Muscle of leg (tissue), 11 donors: Measurements from ENCODE around the gene CDK5RAP2. TPM values are rescaled to one million over a fixed set of nuclear protein-coding genes. Genes with fewer than 3 reads are reported as not detected.

Experiments used
- DNase-seq: peaks from one replicate; pipeline ENCODE4 v3.0.0; 2013
- H3K27ac ChIP-seq: one replicate; pipeline ENCODE4 v1.5.1; 2013; ENCODE audit warnings: mild to moderate bottlenecking, low read length, control low read depth
- H3K27me3 ChIP-seq: one replicate; pipeline ENCODE4 v1.6.1; 2013; ENCODE audit warnings: low read length; ENCODE audit not compliant: control insufficient read depth, insufficient read depth
- H3K36me3 ChIP-seq: one replicate; pipeline ENCODE4 v1.6.1; 2013; ENCODE audit warnings: low read length; ENCODE audit not compliant: control insufficient read depth, insufficient read depth
- H3K4me1 ChIP-seq: one replicate; pipeline ENCODE4 v1.6.1; 2013; ENCODE audit warnings: low read length; ENCODE audit not compliant: control insufficient read depth, insufficient read depth
- H3K4me3 ChIP-seq: one replicate; pipeline ENCODE4 v1.5.1; 2013; ENCODE audit warnings: low read length, control low read depth
- H3K9me3 ChIP-seq: replicated peaks from 2 replicates; pipeline ENCODE4 v1.6.1; 2013; ENCODE audit warnings: low read depth, low read length; ENCODE audit not compliant: control insufficient read depth
- WGBS: methylation state at CpG from one replicate; pipeline ENCODE4 v1.1.5; 2013; ENCODE audit warnings: missing lambda C conversion rate; ENCODE audit not compliant: insufficient coverage; 5-methylcytosine and 5-hydroxymethylcytosine counted together
- polyA plus RNA-seq, 8 donors: library from polyadenylated mRNA; unstranded; fragments of 120-200 nt; gene quantifications; one replicate each; pipeline versions ENCODE4 v1.2.1 to v1.2.3, GENCODE V29; 2013; ENCODE audit warnings: inconsistent platforms in 1 of 8, low replicate concordance in 1 of 8; ENCODE audit not compliant: insufficient read length in 8 of 8, insufficient read depth in 1 of 8
- total RNA-seq: library from RNA; stranded (reverse); fragments of 120-200 nt; gene quantifications from one replicate; pipeline ENCODE4 v1.2.4, GENCODE V29; 2013

The CDK5RAP2 gene
- total and polyA plus RNA-seq, 9 donors, result 36.8 to 55.1 (median 44.5) TPM

DNA sequence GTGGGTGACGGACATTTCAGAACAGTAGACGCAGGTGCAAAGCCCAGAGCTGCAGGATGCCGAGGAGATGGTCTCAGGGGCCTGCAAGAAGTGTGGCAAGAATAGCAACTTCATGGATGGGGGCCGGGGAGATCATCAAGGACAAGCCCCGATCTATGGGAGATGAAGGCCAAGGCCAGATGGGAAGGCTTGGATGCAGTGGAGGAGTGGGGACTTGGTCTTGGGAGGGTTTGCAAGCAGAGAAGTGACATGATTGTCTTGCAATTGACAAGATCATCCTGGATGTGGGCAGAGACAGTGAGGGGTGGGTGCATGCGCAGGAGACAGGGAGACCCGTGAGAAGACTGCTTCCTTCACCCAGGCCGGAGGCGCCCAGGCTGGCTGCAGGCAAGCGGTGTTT, 198.1 kb downstream of the CDK5RAP2 start:
- WGBS, result 83% methylated on average over 10 of the region's 10 CpGs
- Histone ChIP-seq H3K27me3 (peaks cover 2% of the 10 kb centered on the region), H3K4me3 (no peak overlapping the region), H3K9me3 (peaks cover 11% of the 10 kb centered on the region), H3K4me1 (peaks cover 16% of the 10 kb centered on the region), H3K36me3 (no peaks in the 10 kb centered on the region), H3K27ac (no peak overlapping the region)
- DNase-seq, result no peak

DNA sequence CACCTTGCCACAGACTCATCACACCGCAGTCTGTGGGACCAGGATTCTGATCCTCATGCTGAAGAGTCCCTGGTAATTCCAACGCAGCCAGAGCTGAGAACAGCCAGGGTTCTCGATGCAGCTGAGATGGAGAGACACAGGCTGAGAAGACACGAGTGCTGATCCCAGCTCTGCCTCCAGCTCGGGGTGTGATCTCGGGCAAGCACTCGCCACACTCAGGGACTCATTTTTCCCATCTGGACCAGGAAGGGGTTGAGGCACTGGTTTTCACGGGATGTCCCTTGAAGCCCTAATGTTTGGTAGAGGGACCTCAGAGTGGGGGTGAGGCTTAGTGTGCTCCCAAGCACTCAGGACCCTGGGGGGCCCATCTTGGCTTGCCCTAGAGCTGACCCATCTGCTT, 200.4 kb downstream of the CDK5RAP2 start:
- Histone ChIP-seq H3K9me3 (peaks cover 11% of the 10 kb centered on the region), H3K27ac (no peak overlapping the region), H3K27me3 (peaks cover 2% of the 10 kb centered on the region), H3K36me3 (no peaks in the 10 kb centered on the region), H3K4me1 (peaks cover 10% of the 10 kb centered on the region), H3K4me3 (no peak overlapping the region)
- whole genome bisulfite sequencing, result 95% methylated on average over 8 of the region's 8 CpGs
- no peak for DNase-seq

DNA sequence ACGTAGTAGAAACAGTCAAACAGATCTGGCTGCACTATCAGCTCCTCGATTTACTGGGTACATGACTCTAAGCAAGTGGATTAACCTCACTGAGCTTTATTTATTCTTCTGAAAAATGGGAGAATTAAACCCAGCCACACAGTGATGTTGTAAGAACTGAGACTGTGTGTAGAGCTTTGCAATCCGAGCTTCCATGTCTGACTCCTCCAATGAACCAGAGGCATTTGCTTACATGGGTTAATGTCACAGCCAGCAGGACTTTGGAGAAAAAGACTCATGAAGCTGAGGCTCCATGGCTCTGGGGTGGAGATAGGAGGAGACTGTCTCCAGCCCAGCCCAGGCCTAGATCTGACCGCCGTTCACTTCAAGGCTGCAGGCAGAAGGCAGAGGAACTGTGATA, 201.3 kb downstream of the CDK5RAP2 start:
- WGBS, result 100% methylated on average over 3 of the region's 5 CpGs
- no peak for DNase-seq
- peaks cover 2% of the 10 kb centered on the region for H3K27me3 ChIP-seq
- peaks cover 11% of the 10 kb centered on the region for H3K9me3 ChIP-seq
- peaks cover 2% of the 10 kb centered on the region for H3K4me1 ChIP-seq
- no peak overlapping the region for H3K27ac ChIP-seq
- H3K36me3 ChIP-seq, result no peaks in the 10 kb centered on the region
- H3K4me3 ChIP-seq, result no peak overlapping the region

DNA sequence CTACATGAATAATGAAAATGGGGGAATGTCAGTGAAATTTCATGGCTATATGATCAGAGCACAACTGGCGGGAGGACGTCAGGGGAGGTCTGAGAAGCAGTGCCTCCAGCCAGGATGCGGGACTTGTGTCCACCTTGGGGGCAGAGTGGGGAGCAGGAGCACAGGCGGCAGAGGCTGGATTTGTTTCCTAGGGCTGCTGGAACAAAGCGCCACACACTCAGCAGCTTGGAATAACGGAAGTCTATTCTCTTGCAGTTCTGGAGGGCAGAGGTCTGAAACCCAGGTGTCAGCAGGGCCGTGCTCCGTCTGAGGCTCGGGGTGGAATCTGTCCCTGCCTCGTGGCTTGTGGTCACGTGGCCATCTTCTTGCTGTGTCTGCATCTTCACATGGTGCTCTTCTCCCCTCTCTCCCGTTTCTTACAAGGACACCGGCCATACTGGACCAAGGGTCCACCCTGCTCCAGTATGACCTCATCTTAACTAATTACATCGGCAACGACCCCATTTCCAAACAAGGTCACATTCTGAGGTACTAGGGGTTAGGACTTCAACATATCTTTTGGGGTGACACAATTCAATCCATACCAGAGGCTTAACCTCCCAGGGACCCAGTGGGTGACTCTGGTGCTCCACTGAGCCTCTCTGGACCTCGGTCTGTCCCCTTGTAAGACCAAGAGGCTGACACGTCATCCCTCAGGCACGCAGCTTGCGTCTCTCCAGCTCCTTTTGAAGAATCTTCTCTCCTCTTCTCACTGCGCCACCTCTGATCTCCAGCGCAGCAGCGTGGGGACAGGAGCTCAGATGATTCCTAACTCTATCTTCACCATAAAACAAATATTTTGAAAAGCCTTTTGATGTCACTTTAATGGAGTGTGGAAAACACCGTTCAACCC, 202.5 kb downstream of the CDK5RAP2 start:
- H3K4me3 ChIP-seq, result no peak overlapping the region
- peaks cover 11% of the 10 kb centered on the region for H3K9me3 ChIP-seq
- 82% methylated on average over 16 of the region's 23 CpGs for WGBS
- no peaks in the 10 kb centered on the region for H3K4me1 ChIP-seq
- H3K36me3 ChIP-seq, result no peaks in the 10 kb centered on the region
- DNase-seq, result no peak
- H3K27ac ChIP-seq, result no peak overlapping the region
- H3K27me3 ChIP-seq, result peaks cover 2% of the 10 kb centered on the region

DNA sequence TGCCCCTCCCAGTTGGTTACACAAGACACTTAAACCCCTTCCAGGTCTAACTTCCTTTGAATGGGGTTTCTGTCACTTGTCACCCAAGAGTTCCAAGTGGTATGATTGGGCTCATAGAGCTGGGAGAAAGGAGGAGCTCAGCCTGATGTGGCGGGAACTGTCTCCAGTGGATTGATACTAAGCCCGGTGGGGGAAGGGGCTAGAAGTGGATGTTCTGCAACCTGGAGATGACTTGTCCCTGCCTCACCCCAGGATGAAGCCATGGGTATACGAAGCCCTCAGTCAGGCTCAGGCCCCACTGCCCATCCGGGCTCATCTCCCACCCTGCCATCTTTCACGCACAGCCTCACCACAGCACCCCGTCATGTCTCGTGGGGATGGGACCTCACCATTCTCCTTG, 203.9 kb downstream of the CDK5RAP2 start:
- Histone ChIP-seq H3K36me3 (no peaks in the 10 kb centered on the region), H3K9me3 (peaks cover 11% of the 10 kb centered on the region), H3K27ac (no peak overlapping the region), H3K4me3 (no peak overlapping the region), H3K4me1 (no peaks in the 10 kb centered on the region), H3K27me3 (peaks cover 2% of the 10 kb centered on the region)
- DNase-seq, result no peak
- whole genome bisulfite sequencing, result 95% methylated on average over 6 of the region's 7 CpGs

DNA sequence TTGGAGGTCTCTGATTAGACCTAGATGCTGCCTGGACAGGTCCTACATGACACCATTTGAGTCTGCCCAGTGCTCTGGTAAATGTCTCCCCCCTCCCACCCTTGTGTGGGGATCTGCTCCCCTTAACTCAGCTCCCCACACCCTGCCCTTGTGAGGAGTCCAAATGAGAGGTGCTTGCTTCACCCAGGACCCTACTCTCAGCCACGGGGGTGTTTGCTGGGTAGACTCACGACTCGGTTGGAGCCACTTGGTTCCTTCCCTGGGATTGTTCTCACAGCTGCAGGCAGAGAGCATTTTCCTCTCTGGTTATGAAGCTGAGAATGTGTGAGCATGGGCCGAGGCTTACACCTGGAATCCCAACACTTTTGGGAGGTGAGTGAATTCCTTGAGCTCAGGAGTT, 204.7 kb downstream of the CDK5RAP2 start:
- WGBS, result no CpG with 5 or more reads among the region's 4 CpGs

DNA sequence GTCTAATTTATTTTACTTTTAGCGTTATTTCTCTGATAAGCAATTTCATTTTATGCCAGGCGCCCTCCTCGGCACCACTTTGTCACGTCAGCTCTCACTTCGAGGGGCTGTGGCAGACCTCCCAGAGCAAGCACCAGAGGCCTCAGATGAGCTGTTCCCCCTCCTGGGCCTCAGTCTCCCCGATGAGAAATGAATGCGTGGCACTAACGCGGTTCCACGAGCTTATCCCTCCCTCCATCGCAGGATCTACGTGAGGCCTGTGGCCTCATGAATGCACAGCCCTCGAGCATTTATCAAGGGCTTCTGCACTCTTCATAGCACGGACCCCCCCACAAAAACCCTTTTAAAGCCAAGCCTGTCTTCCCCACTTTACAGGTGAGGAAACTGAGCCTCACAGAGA, 205.2 kb downstream of the CDK5RAP2 start:
- Histone ChIP-seq H3K4me1 (no peaks in the 10 kb centered on the region), H3K27ac (no peak overlapping the region), H3K4me3 (no peak overlapping the region), H3K9me3 (peaks cover 8% of the 10 kb centered on the region), H3K27me3 (peaks cover 2% of the 10 kb centered on the region), H3K36me3 (no peaks in the 10 kb centered on the region)
- DNase-seq, result no peak
- WGBS, result 90% methylated on average over 12 of the region's 14 CpGs

More for the DNA sequence above, 204.7 kb downstream of the CDK5RAP2 start:
- DNase-seq, result no peak
- H3K4me1 ChIP-seq, result no peaks in the 10 kb centered on the region
- H3K4me3 ChIP-seq, result no peak overlapping the region
- H3K36me3 ChIP-seq, result no peaks in the 10 kb centered on the region
- no peak overlapping the region for H3K27ac ChIP-seq
- peaks cover 11% of the 10 kb centered on the region for H3K9me3 ChIP-seq
- peaks cover 2% of the 10 kb centered on the region for H3K27me3 ChIP-seq

DNA sequence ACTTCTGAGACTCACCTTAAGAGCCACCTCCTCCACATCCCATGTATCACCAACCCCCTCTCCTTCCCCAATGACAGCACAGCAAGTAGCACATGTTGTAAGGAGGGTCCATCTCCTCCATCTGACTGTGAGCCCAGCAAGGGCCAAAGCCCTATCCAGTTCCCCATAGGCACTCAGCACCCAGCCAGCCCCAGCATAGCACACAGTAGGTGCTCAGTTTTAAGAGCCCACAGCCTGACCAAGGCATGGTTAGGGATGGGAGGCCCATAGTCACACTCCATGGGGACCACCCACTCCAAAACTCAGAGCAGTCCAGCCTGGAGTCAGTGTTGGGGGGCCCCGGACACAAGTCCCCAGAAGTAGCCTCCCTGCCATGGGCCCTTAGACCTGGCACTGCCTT, 205.7 kb downstream of the CDK5RAP2 start:
- Histone ChIP-seq H3K9me3 (peaks cover 2% of the 10 kb centered on the region), H3K27me3 (peaks cover 2% of the 10 kb centered on the region), H3K4me1 (no peaks in the 10 kb centered on the region), H3K27ac (no peak overlapping the region), H3K4me3 (no peak overlapping the region), H3K36me3 (no peaks in the 10 kb centered on the region)
- 100% methylated on average over 1 of the region's 1 CpG for WGBS
- DNase-seq, result no peak

DNA sequence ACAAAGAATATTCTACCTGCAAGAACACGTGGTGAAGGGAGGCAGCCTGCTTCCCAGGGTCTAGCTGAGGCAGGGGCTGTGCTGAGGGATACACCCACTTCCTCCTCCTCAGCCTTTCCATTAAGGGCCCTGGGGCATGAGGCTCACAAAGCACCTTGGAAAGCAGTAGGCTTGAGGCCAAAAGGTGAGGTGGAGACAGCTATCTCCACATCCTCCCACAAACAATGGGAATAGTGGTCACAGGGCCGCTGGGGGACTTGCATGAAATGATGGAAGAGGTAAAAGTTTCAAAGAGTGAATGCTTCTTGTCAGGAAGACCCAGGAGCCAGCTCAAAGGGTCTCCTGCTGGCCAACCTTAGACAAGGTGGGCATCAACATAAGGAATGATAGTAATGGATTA, 207.9 kb downstream of the CDK5RAP2 start:
- Histone ChIP-seq H3K4me1 (no peaks in the 10 kb centered on the region), H3K27ac (no peak overlapping the region), H3K9me3 (no peaks in the 10 kb centered on the region), H3K4me3 (no peak overlapping the region), H3K36me3 (no peaks in the 10 kb centered on the region), H3K27me3 (no peaks in the 10 kb centered on the region)
- no peak for DNase-seq
- WGBS, result no CpG with 5 or more reads among the region's 2 CpGs

DNA sequence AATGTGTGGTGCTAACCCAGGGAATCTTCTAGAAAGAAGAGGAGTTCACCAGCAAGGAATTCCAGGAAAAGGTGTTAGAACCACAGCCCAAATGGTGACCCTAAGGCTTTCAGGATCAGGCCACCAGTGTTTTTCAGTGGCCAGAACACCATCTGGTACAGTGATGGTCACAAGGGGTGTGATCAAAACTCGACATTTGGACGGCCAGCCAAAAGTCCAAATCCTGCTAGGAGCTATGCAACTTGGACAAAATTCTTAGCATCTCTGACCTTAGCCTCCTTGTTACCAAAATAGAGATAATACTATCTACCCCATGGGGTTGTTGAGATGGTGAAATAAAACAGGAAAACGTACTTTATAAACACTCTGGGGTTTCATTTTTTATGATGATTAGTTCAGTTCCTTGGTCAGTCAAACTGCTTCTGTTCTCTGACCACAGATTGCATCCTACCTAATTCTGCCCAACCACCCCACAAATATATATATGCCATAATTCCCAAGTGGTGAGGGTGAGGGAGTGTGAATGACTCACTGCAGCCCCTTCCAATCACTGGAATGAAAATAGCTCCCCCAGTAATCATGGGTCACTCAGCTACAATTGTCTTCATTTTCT, 210.3 kb downstream of the CDK5RAP2 start:
- no CpG with 5 or more reads among the region's 3 CpGs for WGBS
- no peaks in the 10 kb centered on the region for H3K27me3 ChIP-seq
- peaks cover 4% of the 10 kb centered on the region for H3K4me1 ChIP-seq
- DNase-seq, result no peak
- no peak overlapping the region for H3K27ac ChIP-seq
- no peak overlapping the region for H3K4me3 ChIP-seq
- no peaks in the 10 kb centered on the region for H3K9me3 ChIP-seq
- no peaks in the 10 kb centered on the region for H3K36me3 ChIP-seq
